ENCODE results near the gene GLG1.
"Not testable (repeated sequence)": the region's sequence is repeated elsewhere in the genome, so short reads cannot be mapped to it uniquely, and the experiment has no call there.

Gene GLG1

GRCh38 chr16:74398212-74398895 is 208.6 kb downstream of the GLG1 start:
- DNase-seq (ENCODE audit: extremely low spot score); POLR2A ChIA-PET; CTCF ChIA-PET: not testable (repeated sequence)
